H9 (cell line): ENCODE data around the gene CDHR2. TPM values are rescaled to one million over a fixed set of nuclear protein-coding genes. Genes with fewer than 3 reads are reported as not detected.

Experiments used
- DNase-seq: peaks from one replicate; pipeline ENCODE4 v3.0.0-alpha.2; 2017
- H2AFZ ChIP-seq: one replicate; pipeline ENCODE4 v1.6.1; 2013; ENCODE audit warnings: mild to moderate bottlenecking, low read length, control low read depth, moderate library complexity
- H2AK5ac ChIP-seq: 2 replicates; pipeline ENCODE4 v1.6.1; 2013; ENCODE audit warnings: low read length, control low read depth, mixed read lengths; ENCODE audit not compliant: insufficient read length
- H2BK120ac ChIP-seq: one replicate; pipeline ENCODE4 v1.6.1; 2013; ENCODE audit warnings: low read depth, mild to moderate bottlenecking, low read length, control low read depth, inconsistent platforms; ENCODE audit not compliant: poor library complexity, severe bottlenecking
- H2BK12ac ChIP-seq: 2 replicates; pipeline ENCODE4 v1.6.1; 2013; ENCODE audit warnings: low read length, control low read depth, mixed read lengths, low read depth; ENCODE audit not compliant: insufficient read length
- H2BK15ac ChIP-seq: 2 replicates; pipeline ENCODE4 v1.6.1; 2013; ENCODE audit warnings: low read depth, low read length, control low read depth
- H2BK20ac ChIP-seq: one replicate; pipeline ENCODE4 v1.6.1; 2013; ENCODE audit warnings: low read depth, mild to moderate bottlenecking, low read length, control low read depth, inconsistent platforms; ENCODE audit not compliant: poor library complexity, severe bottlenecking
- H2BK5ac ChIP-seq: 2 replicates; pipeline ENCODE4 v1.6.1; 2013; ENCODE audit warnings: low read length, control low read depth, mixed read lengths; ENCODE audit not compliant: insufficient read length
- H3K14ac ChIP-seq: 2 replicates; pipeline ENCODE4 v1.6.1; 2013; ENCODE audit warnings: low read length, control low read depth; ENCODE audit not compliant: insufficient read depth
- H3K18ac ChIP-seq: 2 replicates; pipeline ENCODE4 v1.6.1; 2013; ENCODE audit warnings: low read depth, mild to moderate bottlenecking, mixed read lengths, low read length, control low read depth; ENCODE audit not compliant: insufficient read length
- H3K23ac ChIP-seq: 2 replicates; pipeline ENCODE4 v1.6.1; 2013; ENCODE audit warnings: low read length, control low read depth, mixed read lengths, low read depth; ENCODE audit not compliant: insufficient read length
- H3K23me2 ChIP-seq: 2 replicates; pipeline ENCODE4 v1.6.1; 2013; ENCODE audit warnings: low read depth, mild to moderate bottlenecking, mixed read lengths, low read length, control low read depth; ENCODE audit not compliant: insufficient read length, poor library complexity, severe bottlenecking
- H3K27ac ChIP-seq: 2 replicates; pipeline ENCODE4 v1.5.1; 2013; ENCODE audit warnings: low read length, control low read depth, mixed read lengths, low read depth; ENCODE audit not compliant: insufficient read length
- H3K27me3 ChIP-seq: 2 replicates; pipeline ENCODE4 v1.6.1; 2013; ENCODE audit warnings: low read length, control low read depth, inconsistent platforms; ENCODE audit not compliant: insufficient read depth
- H3K4ac ChIP-seq: 2 replicates; pipeline ENCODE4 v1.6.1; 2013; ENCODE audit warnings: low read depth, mild to moderate bottlenecking, control low read depth, inconsistent platforms, low read length, moderate library complexity
- H3K4me1 ChIP-seq: 2 replicates; pipeline ENCODE4 v1.6.1; 2013; ENCODE audit warnings: low read length, control low read depth, inconsistent platforms; ENCODE audit not compliant: insufficient read depth
- H3K4me2 ChIP-seq: 2 replicates; pipeline ENCODE4 v1.6.1; 2013; ENCODE audit warnings: low read length, control low read depth, mixed read lengths; ENCODE audit not compliant: insufficient read length, insufficient read depth
- H3K56ac ChIP-seq: 2 replicates; pipeline ENCODE4 v1.6.1; 2013; ENCODE audit warnings: low read depth, mild to moderate bottlenecking, mixed read lengths, low read length, control low read depth; ENCODE audit not compliant: insufficient read length
- H3K79me1 ChIP-seq: 2 replicates; pipeline ENCODE4 v1.6.1; 2013; ENCODE audit warnings: low read depth, mild to moderate bottlenecking, moderate library complexity, low read length, control low read depth, inconsistent platforms; ENCODE audit not compliant: insufficient read depth, poor library complexity, severe bottlenecking
- H3K79me2 ChIP-seq: 2 replicates; pipeline ENCODE4 v1.6.1; 2013; ENCODE audit warnings: low read length, control low read depth, inconsistent platforms; ENCODE audit not compliant: insufficient read depth
- H3K9ac ChIP-seq: 2 replicates; pipeline ENCODE4 v1.6.1; 2013; ENCODE audit warnings: low read length, control low read depth, mixed read lengths; ENCODE audit not compliant: insufficient read length; ENCODE audit errors: extremely low read depth
- H3K9me3 ChIP-seq: one replicate; pipeline ENCODE4 v1.6.1; 2013; ENCODE audit warnings: low read depth, low read length, inconsistent platforms; ENCODE audit not compliant: control insufficient read depth
- H3T11ph ChIP-seq: one replicate; pipeline ENCODE4 v1.6.1; 2013; ENCODE audit warnings: mild to moderate bottlenecking, low read length, control low read depth, inconsistent platforms
- H4K20me1 ChIP-seq: one replicate; pipeline ENCODE4 v1.6.1; 2013; ENCODE audit not compliant: control insufficient read depth, insufficient read length, insufficient read depth
- H4K5ac ChIP-seq: 2 replicates; pipeline ENCODE4 v1.6.1; 2013; ENCODE audit warnings: low read depth, mild to moderate bottlenecking, mixed read lengths, low read length, control low read depth; ENCODE audit not compliant: insufficient read length
- H4K8ac ChIP-seq: replicated peaks from 2 replicates; pipeline ENCODE4 v1.6.1; 2013; ENCODE audit warnings: low read length, control low read depth, mixed read lengths, low read depth; ENCODE audit not compliant: insufficient read length
- H4K91ac ChIP-seq: 2 replicates; pipeline ENCODE4 v1.6.1; 2013; ENCODE audit warnings: low read depth, mild to moderate bottlenecking, moderate library complexity, mixed read lengths, low read length, control low read depth; ENCODE audit not compliant: insufficient read length
- H3K27ac Mint-ChIP-seq, 3 experiments: 2 replicates in 2 of 3; 3 replicates in 1 of 3; pipeline ENCODE4 v1.8.0; 2020 to 2021; ENCODE audit warnings: mixed read lengths in 3 of 3, mild to moderate bottlenecking in 1 of 3, moderate library complexity in 1 of 3
- H3K27me3 Mint-ChIP-seq: 2 replicates; pipeline ENCODE4 v1.8.0; 2021; ENCODE audit warnings: low read depth, mild to moderate bottlenecking, moderate library complexity, mixed read lengths
- H3K36me3 Mint-ChIP-seq, 3 experiments: 2 replicates in 2 of 3; 3 replicates in 1 of 3; pipeline ENCODE4 v1.8.0; 2020 to 2021; ENCODE audit warnings: low read depth in 3 of 3, mixed read lengths in 3 of 3; ENCODE audit not compliant: insufficient read depth in 1 of 3
- H3K4me1 Mint-ChIP-seq, 2 experiments: 2 replicates each; pipeline ENCODE4 v1.8.0; 2020; ENCODE audit warnings: mixed read lengths in 2 of 2
- H3K4me3 Mint-ChIP-seq, 2 experiments: 2 replicates in 1 of 2; 3 replicates in 1 of 2; pipeline ENCODE4 v1.8.0; 2020 to 2021; ENCODE audit warnings: mild to moderate bottlenecking in 2 of 2, mixed read lengths in 2 of 2, moderate library complexity in 1 of 2
- H3K9me3 Mint-ChIP-seq, 2 experiments: 2 replicates in 1 of 2; 3 replicates in 1 of 2; pipeline ENCODE4 v1.8.0; 2020; ENCODE audit warnings: mild to moderate bottlenecking in 2 of 2, mixed read lengths in 2 of 2, moderate library complexity in 1 of 2
- CTCF ChIP-seq: fragments of 200-600 bp; sonication (generic); conservative IDR thresholded peaks from 3 replicates; pipeline ENCODE4 v1.8.0; 2021; ENCODE audit warnings: antibody characterized with exemption, mild to moderate bottlenecking
- WGBS: extraction: QIAGEN DNeasy Blood & Tissue Kit; methylation state at CpG from one replicate; pipeline ENCODE4 v1.1.7; 2013; ENCODE audit warnings: missing lambda C conversion rate, low lambda C conversion rate, mixed read lengths; ENCODE audit not compliant: insufficient read length; ENCODE audit errors: extremely low coverage; 5-methylcytosine and 5-hydroxymethylcytosine counted together
- total RNA-seq: library from RNA; stranded (reverse); gene quantifications from 2 replicates; pipeline ENCODE4 v1.2.1, GENCODE V29; 2021

CDHR2 gene
- total RNA-seq, 1 experiment from 2014 or later: 0.90 TPM

- peaks cover 6% of the 10 kb centered on the region for H3K23me2 ChIP-seq
- H3K4ac ChIP-seq: no peak overlapping the region
- no peak overlapping the region for H2BK15ac ChIP-seq
- H3K14ac ChIP-seq: no peak overlapping the region
- no CpG with 5 or more reads among the region's 46 CpGs for WGBS
- no peak overlapping the region for H2BK120ac ChIP-seq
- TF ChIP-seq CTCF: no peak
- H3K23ac ChIP-seq: no peak overlapping the region
- no peak overlapping the region for H3T11ph ChIP-seq
- Mint-ChIP-seq H3K27ac (peak overlapping the region in 1 of 3 experiments; percentile 75; a peak in 2 of 7 replicates), H3K4me1 (peaks cover 32% of the 10 kb centered on the region in 2 experiments), H3K4me3 (peak overlapping the region; percentile 86 to 96), H3K27me3 (peaks cover 23% of the 10 kb centered on the region), H3K36me3 (no peaks in the 10 kb centered on the region), H3K9me3 (no peaks in the 10 kb centered on the region; a peak in 1 of 5 replicates)
- no peak overlapping the region for H2BK12ac ChIP-seq
- no peak overlapping the region for H3K18ac ChIP-seq
- DNase-seq: no peak
- H3K9ac ChIP-seq: peak overlapping the region; percentile 56
- H2AFZ ChIP-seq: no peak overlapping the region
- H4K8ac ChIP-seq: no peak overlapping the region
- no peak overlapping the region for H4K5ac ChIP-seq
- H3K9me3 ChIP-seq: no peaks in the 10 kb centered on the region
- H3K79me1 ChIP-seq: no peaks in the 10 kb centered on the region
- H3K4me1 ChIP-seq: no peaks in the 10 kb centered on the region; the same call in 1 of the 2 replicates
- H2BK5ac ChIP-seq: no peak overlapping the region
- H3K79me2 ChIP-seq: no peaks in the 10 kb centered on the region
- H3K27me3 ChIP-seq: no peaks in the 10 kb centered on the region; the same call in 1 of the 2 replicates
- H3K4me2 ChIP-seq: peak overlapping the region; percentile 63
- H3K27ac ChIP-seq: no peak overlapping the region
- H2AK5ac ChIP-seq: no peak overlapping the region
- no peak overlapping the region for H2BK20ac ChIP-seq
- H4K20me1 ChIP-seq: no peaks in the 10 kb centered on the region
- no peak overlapping the region for H4K91ac ChIP-seq
- H3K56ac ChIP-seq: no peak overlapping the region
Observed at GRCh38 chr5:176608937-176609723, 60.0 kb downstream of the CDHR2 start.
